ENCODE data around the gene GPLD1. TPM values are rescaled to one million over a fixed set of nuclear protein-coding genes. Genes with fewer than 3 reads are reported as not detected.
A peak's percentile ranks its signal among the peaks of the same experiment; 100 is the strongest.

The GPLD1 gene
- total RNA-seq, 2 experiments from 2014 or later, result 0.52 to 0.74 TPM

DNA sequence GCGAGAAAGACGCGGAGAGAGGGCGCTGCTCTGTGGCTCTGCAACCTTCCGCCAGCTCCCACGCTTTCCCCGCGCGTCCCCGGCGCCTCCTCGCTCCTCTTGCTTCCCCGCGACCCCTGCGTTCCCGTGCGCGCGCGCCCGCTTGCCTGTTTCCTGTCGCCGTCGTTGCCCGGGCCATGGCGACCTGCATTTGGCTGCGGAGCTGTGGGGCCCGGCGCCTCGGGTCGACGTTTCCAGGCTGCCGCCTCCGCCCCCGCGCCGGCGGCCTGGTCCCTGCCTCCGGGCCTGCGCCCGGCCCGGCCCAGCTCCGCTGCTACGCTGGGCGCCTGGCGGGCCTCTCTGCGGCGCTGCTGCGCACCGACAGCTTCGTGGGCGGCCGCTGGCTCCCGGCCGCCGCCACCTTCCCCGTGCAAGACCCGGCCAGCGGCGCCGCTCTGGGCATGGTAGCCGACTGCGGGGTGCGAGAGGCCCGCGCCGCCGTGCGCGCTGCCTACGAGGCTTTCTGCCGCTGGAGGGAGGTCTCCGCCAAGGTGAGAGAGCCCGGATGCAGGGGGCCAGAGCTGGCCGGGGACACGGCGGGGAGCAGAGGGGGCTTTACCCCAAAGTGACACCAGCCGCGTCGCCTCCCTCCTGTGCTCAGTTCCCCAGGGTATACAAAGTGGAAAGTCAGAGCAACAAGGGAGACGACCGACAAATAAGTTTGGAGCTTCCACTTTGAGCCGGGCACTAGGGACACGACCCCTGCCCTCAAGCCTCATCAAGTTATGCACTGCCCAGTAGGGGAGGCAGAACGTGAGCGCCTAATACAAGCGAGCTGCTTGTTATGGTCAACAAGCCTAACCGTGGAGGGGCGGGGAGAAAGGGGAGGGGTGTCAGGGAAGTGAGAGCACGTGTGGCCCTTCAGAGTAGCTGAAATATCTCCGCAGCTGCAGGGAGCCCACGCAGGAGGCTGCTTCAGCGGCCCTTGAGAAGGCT lies 5.7 kb upstream of the GPLD1 start, which contains the start of gene ALDH5A1:
TSS of gene ALDH5A1 (plus strand) at position 149 of the 975 bp plus-strand sequence. CDS start at position 177, 28 bp downstream.
- Mint-ChIP-seq H3K27ac (peak within 1 kb of the TSS; percentile 19), H3K9me3 (peaks cover 8% of the 10 kb centered on the region), H3K4me3 (peak within 1 kb of the TSS; percentile 79), H3K4me1 (ENCODE audit: low read depth) (peaks cover 14% of the 10 kb centered on the region), H3K27me3 (ENCODE audit: low read depth) (no peaks in the 10 kb centered on the region), H3K36me3 (ENCODE audit: low read depth) (peaks cover 11% of the 10 kb centered on the region)
- CTCF ChIA-PET, result interaction anchor here (0.6 to 5.7 kb wide), 17 partner anchors 9 to 302 kb away, joined by 3 to 47 read pairs (median 5); no protein-coding TSS in a partner anchor
- peak; percentile 87 for DNase-seq
- intact Hi-C loops (cut with micrococcal nuclease), result loop anchor here (1.0 to 5.0 kb wide), 4 partner anchors 26 to 171 kb away; partner anchors contain the start of genes KIAA0319, MRS2 and TDP2

DNA sequence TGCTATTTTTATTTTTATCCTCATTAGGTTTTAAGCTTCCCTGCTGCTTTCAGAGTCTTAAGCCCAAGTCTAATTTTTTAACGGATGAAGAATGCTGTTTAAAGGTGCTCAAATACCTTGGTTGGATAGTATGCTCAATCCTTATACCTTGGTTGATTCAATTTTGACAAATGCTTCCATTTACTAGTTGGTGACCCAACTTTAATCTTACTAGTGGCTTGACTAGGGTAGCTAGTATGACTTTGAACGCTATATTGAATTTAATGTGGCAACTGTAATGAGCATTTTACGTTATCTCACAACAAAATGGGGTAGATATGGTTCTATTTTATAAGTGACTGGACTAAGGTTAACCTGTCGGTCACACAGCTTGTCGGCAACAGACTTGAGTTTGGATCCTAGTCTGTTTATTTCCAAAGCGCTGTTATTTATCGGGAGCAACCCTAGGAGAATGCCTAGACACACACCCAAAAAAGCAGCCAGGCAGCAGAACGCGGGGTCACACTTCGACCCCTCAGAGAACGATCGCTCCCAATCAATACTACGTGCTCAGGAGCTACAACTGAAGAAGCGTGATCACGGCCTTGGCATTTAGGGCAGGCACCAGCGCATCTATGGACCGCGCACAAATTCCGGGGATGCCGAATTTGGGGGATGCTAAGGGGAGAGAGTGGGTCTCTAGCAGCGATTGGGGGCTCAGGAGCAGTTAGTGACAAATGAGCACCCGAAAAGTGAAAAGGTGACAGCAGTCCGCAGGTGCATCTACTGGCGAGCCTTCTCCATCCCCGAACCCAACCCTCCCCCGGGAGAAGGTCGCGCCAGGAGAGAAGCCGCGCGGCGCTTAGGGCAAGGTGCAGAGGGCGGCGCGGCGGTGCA lies 4.8 kb upstream of the GPLD1 start:
- peak overlapping the region; percentile 79 for H3K4me3 Mint-ChIP-seq
- peak overlapping the region; percentile 19 for H3K27ac Mint-ChIP-seq
- intact Hi-C loops (cut with micrococcal nuclease), result loop anchor here (1.0 to 2.0 kb wide), 2 partner anchors 27 to 91 kb away; partner anchors contain the start of gene MRS2
- peaks cover 11% of the 10 kb centered on the region for H3K36me3 Mint-ChIP-seq (ENCODE audit: low read depth)
- no peaks in the 10 kb centered on the region for H3K27me3 Mint-ChIP-seq (ENCODE audit: low read depth)
- peaks cover 8% of the 10 kb centered on the region for H3K9me3 Mint-ChIP-seq
- DNase-seq, result no peak
- CTCF ChIA-PET, result interaction anchor here (0.6 to 5.7 kb wide), 12 partner anchors 12 to 303 kb away, joined by 3 to 47 read pairs (median 4); no protein-coding TSS in a partner anchor
- H3K4me1 Mint-ChIP-seq (ENCODE audit: low read depth), result peaks cover 14% of the 10 kb centered on the region

GRCh38 chr6:24492475-24492874 lies 3.1 kb upstream of the GPLD1 start:
- CTCF ChIA-PET, result interaction anchor here (0.6 kb wide), 1 partner anchor 231 kb away, joined by 3 read pairs; no protein-coding TSS in a partner anchor
- Mint-ChIP-seq H3K27me3 (ENCODE audit: low read depth) (no peaks in the 10 kb centered on the region), H3K4me3 (no peak overlapping the region), H3K9me3 (peaks cover 8% of the 10 kb centered on the region), H3K4me1 (ENCODE audit: low read depth) (peaks cover 14% of the 10 kb centered on the region), H3K27ac (no peak overlapping the region), H3K36me3 (ENCODE audit: low read depth) (peaks cover 11% of the 10 kb centered on the region)
- intact Hi-C loops (cut with micrococcal nuclease), result no loop called here
- DNase-seq, result peak; percentile 25

DNA sequence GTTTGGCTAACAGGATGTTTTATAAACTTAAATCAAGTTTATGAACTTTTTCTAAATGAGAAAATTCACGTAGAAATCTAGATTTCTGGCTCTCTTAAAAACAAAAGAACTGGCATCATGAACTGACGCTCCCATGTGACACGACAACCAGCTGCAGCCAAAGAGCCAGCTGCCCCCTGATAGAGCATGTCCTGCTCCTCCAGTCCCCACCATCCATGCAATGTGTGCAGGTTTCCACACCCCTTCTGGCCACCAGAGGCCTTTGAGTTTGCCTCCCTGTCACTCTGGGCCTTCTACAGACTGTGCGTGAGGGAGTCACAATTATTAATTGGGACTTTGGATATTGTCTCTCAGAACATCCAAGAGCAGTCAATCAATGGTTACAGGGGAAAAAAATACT lies 1.6 kb upstream of the GPLD1 start:
- H3K27me3 Mint-ChIP-seq (ENCODE audit: low read depth), result no peaks in the 10 kb centered on the region
- no peaks in the 10 kb centered on the region for H3K9me3 Mint-ChIP-seq
- no peak for DNase-seq
- H3K27ac Mint-ChIP-seq, result no peak overlapping the region
- no peaks in the 10 kb centered on the region for H3K36me3 Mint-ChIP-seq (ENCODE audit: low read depth)
- peaks cover 14% of the 10 kb centered on the region for H3K4me1 Mint-ChIP-seq (ENCODE audit: low read depth)
- H3K4me3 Mint-ChIP-seq, result no peak overlapping the region
- CTCF ChIA-PET, result no interaction called here
- intact Hi-C loops (cut with micrococcal nuclease), result no loop called here

DNA sequence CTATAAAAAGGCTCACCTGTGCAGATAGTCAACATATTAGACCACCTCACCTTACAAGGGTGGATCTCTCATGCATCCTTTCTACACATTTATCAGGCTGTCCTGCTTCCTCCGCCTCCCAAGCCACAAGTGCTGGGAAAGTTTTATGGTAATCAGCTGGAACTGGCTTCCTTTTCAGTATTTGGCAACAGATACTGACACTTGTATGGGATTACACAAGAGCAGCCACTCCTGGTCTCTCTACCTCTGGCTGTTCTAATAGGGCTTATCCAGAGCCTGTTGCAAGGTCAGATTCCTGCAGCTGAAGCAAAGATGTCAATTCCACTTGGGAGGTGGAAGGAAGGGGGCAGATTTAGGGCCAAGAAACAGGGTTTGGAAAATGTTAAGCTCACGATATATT lies 503 bp upstream of the GPLD1 start:
- Mint-ChIP-seq H3K4me1 (ENCODE audit: low read depth) (peaks cover 10% of the 10 kb centered on the region), H3K4me3 (no peak overlapping the region), H3K36me3 (ENCODE audit: low read depth) (no peaks in the 10 kb centered on the region), H3K27me3 (ENCODE audit: low read depth) (no peaks in the 10 kb centered on the region), H3K27ac (no peak overlapping the region), H3K9me3 (no peaks in the 10 kb centered on the region)
- DNase-seq, result no peak
- CTCF ChIA-PET, result no interaction called here
- intact Hi-C loops (cut with micrococcal nuclease), result no loop called here

- Mint-ChIP-seq H3K4me1 (ENCODE audit: low read depth) (no peaks in the 10 kb centered on the region), H3K27ac (no peak overlapping the region), H3K4me3 (no peak overlapping the region)
These were observed 3.3 kb downstream of the GPLD1 start for GRCh38 chr6:24486065-24486464.

GRCh38 chr6:24484657-24485323 lies 4.6 kb downstream of the GPLD1 start:
- Mint-ChIP-seq H3K27ac (no peak overlapping the region), H3K4me3 (no peak overlapping the region), H3K36me3 (ENCODE audit: low read depth) (no peaks in the 10 kb centered on the region), H3K9me3 (no peaks in the 10 kb centered on the region), H3K4me1 (ENCODE audit: low read depth) (no peaks in the 10 kb centered on the region), H3K27me3 (ENCODE audit: low read depth) (no peaks in the 10 kb centered on the region)
- intact Hi-C loops (cut with micrococcal nuclease), result no loop called here
- CTCF ChIA-PET, result interaction anchor here (0.7 to 1.8 kb wide), 2 partner anchors 11 to 37 kb away, joined by 4 to 5 read pairs; no protein-coding TSS in a partner anchor
- no peak for DNase-seq

More at GRCh38 chr6:24486065-24486464, 3.3 kb downstream of the GPLD1 start:
- no peak for DNase-seq
- no peaks in the 10 kb centered on the region for H3K36me3 Mint-ChIP-seq (ENCODE audit: low read depth)
- H3K9me3 Mint-ChIP-seq, result no peaks in the 10 kb centered on the region
- no peaks in the 10 kb centered on the region for H3K27me3 Mint-ChIP-seq (ENCODE audit: low read depth)
- intact Hi-C loops (cut with micrococcal nuclease), result no loop called here
- CTCF ChIA-PET, result interaction anchor here (0.6 to 1.0 kb wide), 2 partner anchors 9 to 40 kb away, joined by 3 to 5 read pairs; partner anchors contain the start of gene ALDH5A1

GRCh38 chr6:24481449-24481848 lies 7.9 kb downstream of the GPLD1 start:
- Mint-ChIP-seq H3K4me3 (no peak overlapping the region), H3K4me1 (ENCODE audit: low read depth) (no peaks in the 10 kb centered on the region), H3K27ac (no peak overlapping the region), H3K27me3 (ENCODE audit: low read depth) (no peaks in the 10 kb centered on the region), H3K36me3 (ENCODE audit: low read depth) (no peaks in the 10 kb centered on the region), H3K9me3 (no peaks in the 10 kb centered on the region)
- intact Hi-C loops (cut with micrococcal nuclease), result no loop called here
- DNase-seq, result no peak
- CTCF ChIA-PET, result interaction anchor here (0.8 to 1.3 kb wide), 3 partner anchors 13 to 51 kb away, joined by 4 to 5 read pairs (median 4); partner anchors contain the start of gene ALDH5A1

- Mint-ChIP-seq H3K27me3 (ENCODE audit: low read depth) (no peaks in the 10 kb centered on the region), H3K36me3 (ENCODE audit: low read depth) (no peaks in the 10 kb centered on the region), H3K4me1 (ENCODE audit: low read depth) (no peaks in the 10 kb centered on the region), H3K9me3 (no peaks in the 10 kb centered on the region), H3K4me3 (no peak overlapping the region), H3K27ac (no peak overlapping the region)
- intact Hi-C loops (cut with micrococcal nuclease), result no loop called here
- CTCF ChIA-PET, result no interaction called here
- no peak for DNase-seq
These were observed 8.7 kb downstream of the GPLD1 start for GRCh38 chr6:24480705-24481104.

DNA sequence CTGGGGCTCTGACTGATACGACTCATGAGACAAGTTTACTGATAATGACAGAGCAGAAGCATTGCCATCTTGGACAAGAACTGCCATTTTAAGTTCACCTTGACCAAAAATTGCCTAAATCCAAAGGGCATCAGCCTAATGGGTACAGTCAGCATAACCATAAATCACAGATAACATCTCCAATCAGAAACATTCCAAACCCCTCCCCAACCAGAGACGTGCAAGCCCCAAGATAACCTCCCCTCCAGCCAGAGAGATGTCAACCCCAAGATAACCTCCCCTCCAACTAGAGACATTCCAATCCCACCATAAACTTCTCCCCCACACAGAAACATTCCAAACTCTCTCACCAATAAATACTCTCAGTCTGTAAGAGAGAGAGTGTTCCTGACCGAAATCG lies 10.5 kb downstream of the GPLD1 start:
- Mint-ChIP-seq H3K27me3 (ENCODE audit: low read depth) (no peaks in the 10 kb centered on the region), H3K36me3 (ENCODE audit: low read depth) (no peaks in the 10 kb centered on the region), H3K4me1 (ENCODE audit: low read depth) (no peaks in the 10 kb centered on the region), H3K27ac (no peak overlapping the region), H3K9me3 (no peaks in the 10 kb centered on the region), H3K4me3 (no peak overlapping the region)
- CTCF ChIA-PET, result interaction anchor here (1.8 kb wide), 1 partner anchor 42 kb away, joined by 4 read pairs; no protein-coding TSS in a partner anchor
- DNase-seq, result no peak
- intact Hi-C loops (cut with micrococcal nuclease), result no loop called here

- Mint-ChIP-seq H3K27ac (no peak overlapping the region), H3K4me3 (no peak overlapping the region), H3K9me3 (no peaks in the 10 kb centered on the region), H3K36me3 (ENCODE audit: low read depth) (no peaks in the 10 kb centered on the region), H3K4me1 (ENCODE audit: low read depth) (no peaks in the 10 kb centered on the region), H3K27me3 (ENCODE audit: low read depth) (no peaks in the 10 kb centered on the region)
- intact Hi-C loops (cut with micrococcal nuclease), result no loop called here
- no peak for DNase-seq
- CTCF ChIA-PET, result interaction anchor here (2.2 kb wide), 1 partner anchor 17 kb away, joined by 5 read pairs; the partner anchor contains the start of gene ALDH5A1
These were observed 12.3 kb downstream of the GPLD1 start for GRCh38 chr6:24477070-24477469.

Measured in activated naive CD4-positive, alpha-beta T cell treated with anti-CD3 and anti-CD28 coated beads for 36 hours (primary cell).